Activated naive CD8-positive, alpha-beta T cell treated with anti-CD3 and anti-CD28 coated beads for 36 hours (primary cell): ENCODE results near the gene UBL4A. TPM values are rescaled to one million over a fixed set of nuclear protein-coding genes. Genes with fewer than 3 reads are reported as not detected.
A peak's percentile ranks its signal among the peaks of the same experiment; 100 is the strongest.

Source experiments
- DNase-seq: peaks from one replicate; pipeline ENCODE4 v3.0.0; 2021
- H3K27ac Mint-ChIP-seq: one replicate; pipeline ENCODE4 v1.8.0; 2022; ENCODE audit warnings: mild to moderate bottlenecking, moderate library complexity, mixed read lengths
- H3K27me3 Mint-ChIP-seq: one replicate; pipeline ENCODE4 v1.8.0; 2022; ENCODE audit warnings: mild to moderate bottlenecking, mixed read lengths
- H3K36me3 Mint-ChIP-seq: one replicate; pipeline ENCODE4 v1.8.0; 2021; ENCODE audit warnings: mild to moderate bottlenecking, mixed read lengths
- H3K4me1 Mint-ChIP-seq: one replicate; pipeline ENCODE4 v1.8.0; 2021; ENCODE audit warnings: mixed read lengths
- H3K4me3 Mint-ChIP-seq: one replicate; pipeline ENCODE4 v1.8.0; 2022; ENCODE audit warnings: mild to moderate bottlenecking, moderate library complexity, mixed read lengths
- H3K9me3 Mint-ChIP-seq: one replicate; pipeline ENCODE4 v1.8.0; 2022; ENCODE audit warnings: mixed read lengths
- total RNA-seq, 2 experiments: library from RNA; stranded (reverse); gene quantifications; one replicate each; pipeline ENCODE4 v1.2.3, GENCODE V29; 2021

UBL4A gene
- total RNA-seq, 2 experiments from 2014 or later = 53.2 to 54.7 TPM

DNA sequence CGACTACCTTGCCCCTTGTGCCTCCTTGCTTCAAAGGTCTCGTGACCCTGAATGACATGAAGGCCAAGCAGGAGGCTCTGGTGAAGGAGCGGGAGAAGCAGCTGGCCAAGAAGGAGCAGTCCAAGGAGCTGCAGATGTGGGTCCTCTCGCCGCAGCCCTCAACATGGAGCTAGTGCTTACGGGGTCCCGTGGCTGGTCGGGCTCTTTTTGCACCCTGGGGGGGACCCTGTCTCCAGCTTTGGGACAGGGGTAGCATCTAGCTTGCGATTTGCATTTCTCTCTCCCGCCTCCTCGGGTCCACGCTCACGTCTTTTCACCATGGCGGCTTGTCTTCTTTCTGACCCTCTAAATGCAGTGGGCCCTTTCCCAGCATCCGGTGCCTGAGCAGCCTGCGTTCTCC lies 40.6 kb downstream of the UBL4A start:
- Mint-ChIP-seq H3K27ac (no peak overlapping the region), H3K9me3 (no peaks in the 10 kb centered on the region), H3K4me3 (no peak overlapping the region), H3K4me1 (no peaks in the 10 kb centered on the region), H3K36me3 (no peaks in the 10 kb centered on the region), H3K27me3 (no peaks in the 10 kb centered on the region)
- no peak for DNase-seq

DNA sequence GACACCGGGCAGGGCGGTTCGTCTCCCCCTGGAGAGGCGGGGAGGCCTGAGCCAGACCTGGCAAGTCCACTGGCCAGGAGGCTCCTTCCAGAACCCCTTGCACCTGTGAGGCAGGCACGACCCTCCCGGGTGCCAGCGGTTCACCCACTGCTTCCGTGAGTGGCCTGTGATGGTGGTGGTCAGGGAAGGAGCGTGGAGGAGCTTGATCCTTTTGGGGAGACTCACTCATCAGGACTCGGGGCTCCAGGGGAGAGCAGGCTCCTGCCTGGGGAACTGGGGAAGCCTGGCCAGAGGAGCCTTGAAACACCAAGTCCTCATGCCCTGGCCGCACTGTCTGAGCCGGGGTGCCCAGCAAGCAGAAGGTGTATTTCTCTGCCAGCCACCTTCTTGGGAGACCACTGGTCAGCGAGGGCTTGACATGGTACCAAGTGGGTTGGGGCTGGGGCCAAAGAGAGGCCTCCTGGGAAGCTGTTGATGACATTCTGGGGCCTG lies 41.6 kb downstream of the UBL4A start:
- Mint-ChIP-seq H3K36me3 (no peaks in the 10 kb centered on the region), H3K27me3 (no peaks in the 10 kb centered on the region), H3K9me3 (no peaks in the 10 kb centered on the region), H3K27ac (peak overlapping the region; percentile 16), H3K4me3 (peak overlapping the region; percentile 57), H3K4me1 (peaks cover 4% of the 10 kb centered on the region)
- no peak for DNase-seq

DNA sequence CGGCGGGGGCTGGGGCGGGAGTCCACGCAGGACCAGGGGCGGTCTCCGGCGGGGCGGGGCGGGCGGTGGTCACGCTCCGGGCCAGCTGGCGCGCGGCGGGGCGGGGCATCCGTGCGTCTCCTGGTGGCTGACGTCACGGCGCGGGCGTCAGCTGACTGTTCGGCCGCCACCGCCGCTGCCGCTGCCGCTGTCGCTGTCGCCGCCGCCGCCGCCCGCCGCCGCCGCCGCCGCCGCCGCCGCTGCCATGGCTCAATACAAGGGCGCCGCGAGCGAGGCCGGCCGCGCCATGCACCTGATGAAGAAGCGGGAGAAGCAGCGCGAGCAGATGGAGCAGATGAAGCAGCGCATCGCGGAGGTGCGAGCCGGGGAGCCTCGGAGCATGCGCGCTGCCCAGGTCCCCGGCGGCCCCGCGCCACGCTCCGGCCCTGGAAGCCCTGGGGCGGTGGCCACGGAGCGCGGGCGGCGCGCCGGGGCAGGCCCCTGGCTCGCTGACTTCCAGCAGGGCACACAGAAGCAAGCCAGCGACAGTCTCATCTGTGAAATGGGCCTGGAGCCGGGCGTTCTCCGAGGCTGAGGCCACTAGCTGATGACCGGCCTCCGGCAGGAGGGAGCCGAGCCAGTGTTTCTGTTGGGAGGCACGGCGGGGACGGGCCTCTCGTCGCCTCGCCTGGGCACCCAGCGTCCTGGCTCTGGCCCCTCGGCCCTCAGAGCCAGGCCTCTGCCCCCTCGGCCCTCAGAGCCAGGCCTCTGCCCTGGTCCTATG lies 42.2 kb downstream of the UBL4A start, which contains the start of gene FAM50A:
Gene FAM50A, plus strand, starts transcription at position 150 of the 763 bp plus-strand sequence. Its CDS starts 95 bp downstream, at position 245.
- DNase-seq = peak; percentile 77
- Mint-ChIP-seq H3K4me1 (peaks cover 4% of the 10 kb centered on the region), H3K9me3 (no peaks in the 10 kb centered on the region), H3K36me3 (no peaks in the 10 kb centered on the region), H3K4me3 (peak within 1 kb of the TSS; percentile 76), H3K27ac (peak within 1 kb of the TSS; percentile 78), H3K27me3 (no peaks in the 10 kb centered on the region)

DNA sequence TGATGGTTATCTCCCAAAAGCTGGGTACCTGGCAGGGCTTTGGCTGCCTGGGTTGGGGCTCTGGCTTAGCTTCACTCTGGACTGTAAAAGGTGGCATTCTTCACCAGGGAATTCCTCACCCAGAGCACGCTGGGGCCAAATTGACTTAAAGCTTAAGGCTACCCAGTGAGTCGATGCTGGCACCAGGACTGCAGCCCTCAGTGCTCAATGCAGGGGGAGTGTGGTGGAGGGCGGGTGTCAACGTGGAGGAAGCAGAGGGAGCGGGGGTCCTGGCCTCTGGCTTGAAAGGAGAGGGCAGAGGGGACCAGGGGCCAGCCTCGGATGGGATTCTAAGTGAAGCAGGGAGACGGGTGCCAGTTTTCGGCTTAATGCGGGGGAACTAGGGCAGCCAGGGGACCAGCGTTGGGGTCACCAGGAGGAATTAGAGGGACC lies 42.9 kb downstream of the UBL4A start:
- Mint-ChIP-seq H3K9me3 (no peaks in the 10 kb centered on the region), H3K36me3 (no peaks in the 10 kb centered on the region), H3K4me3 (peak overlapping the region; percentile 76), H3K27ac (peak overlapping the region; percentile 78), H3K4me1 (peaks cover 8% of the 10 kb centered on the region), H3K27me3 (no peaks in the 10 kb centered on the region)
- no peak for DNase-seq

DNA sequence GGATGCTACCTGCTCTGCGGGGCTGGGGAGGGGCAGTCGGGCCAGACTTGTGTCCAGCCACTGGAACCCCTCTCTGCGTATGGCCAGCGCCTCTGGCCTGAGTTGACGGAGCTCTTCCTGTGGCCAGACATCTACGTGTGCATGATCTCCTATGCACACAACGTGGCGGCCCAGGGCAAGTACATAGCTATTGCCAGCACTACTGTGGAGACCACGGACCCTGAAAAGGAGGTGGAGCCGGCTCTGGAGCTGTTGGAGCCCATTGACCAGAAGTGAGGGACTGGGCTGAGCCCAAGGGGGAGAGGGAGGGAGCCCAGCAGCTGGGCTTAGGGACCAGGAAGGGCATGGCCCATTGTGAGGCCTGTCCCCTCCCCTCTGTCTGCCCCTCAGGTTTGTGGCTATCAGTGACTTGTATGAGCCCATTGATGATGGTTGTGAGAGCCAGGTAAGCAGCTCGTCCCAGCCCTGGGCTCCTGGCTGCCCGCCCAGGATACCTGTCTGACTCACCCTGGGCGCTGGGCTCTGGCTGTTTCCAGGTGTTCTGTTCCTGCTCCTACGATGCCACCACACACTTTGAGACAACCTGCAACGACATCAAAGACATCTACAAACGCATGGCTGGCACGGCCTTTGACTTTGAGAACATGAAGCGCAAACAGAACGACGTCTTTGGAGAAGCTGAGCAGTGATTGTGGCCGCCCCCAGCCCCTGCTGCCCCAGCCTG lies 44.3 kb downstream of the UBL4A start:
- no peaks in the 10 kb centered on the region for H3K27me3 Mint-ChIP-seq
- H3K9me3 Mint-ChIP-seq = no peaks in the 10 kb centered on the region
- H3K4me1 Mint-ChIP-seq = peaks cover 13% of the 10 kb centered on the region
- no peaks in the 10 kb centered on the region for H3K36me3 Mint-ChIP-seq
- DNase-seq = no peak
- no peak overlapping the region for H3K27ac Mint-ChIP-seq
- H3K4me3 Mint-ChIP-seq = no peak overlapping the region

DNA sequence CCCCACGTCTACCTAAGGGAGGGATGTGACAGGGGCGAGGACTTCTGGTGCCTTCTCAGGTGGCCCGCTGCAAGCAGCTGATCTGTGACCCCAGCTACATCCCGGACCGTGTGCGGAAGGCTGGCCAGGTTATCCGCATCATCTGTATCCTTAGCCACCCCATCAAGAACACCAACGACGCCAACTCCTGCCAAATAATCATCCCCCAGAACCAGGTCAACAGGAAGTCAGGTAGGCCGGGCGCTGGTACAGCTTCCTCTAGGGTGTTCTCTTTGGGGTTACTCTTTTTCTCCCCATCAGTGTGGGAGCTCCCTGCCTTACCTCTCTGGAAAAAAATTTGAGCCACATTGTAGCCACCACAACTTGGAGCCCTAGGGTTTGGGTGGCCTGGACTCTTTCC lies 44.9 kb downstream of the UBL4A start:
- H3K27me3 Mint-ChIP-seq = no peaks in the 10 kb centered on the region
- no peak overlapping the region for H3K4me3 Mint-ChIP-seq
- no peak overlapping the region for H3K27ac Mint-ChIP-seq
- no peaks in the 10 kb centered on the region for H3K9me3 Mint-ChIP-seq
- no peak for DNase-seq
- peaks cover 13% of the 10 kb centered on the region for H3K4me1 Mint-ChIP-seq
- no peaks in the 10 kb centered on the region for H3K36me3 Mint-ChIP-seq

DNA sequence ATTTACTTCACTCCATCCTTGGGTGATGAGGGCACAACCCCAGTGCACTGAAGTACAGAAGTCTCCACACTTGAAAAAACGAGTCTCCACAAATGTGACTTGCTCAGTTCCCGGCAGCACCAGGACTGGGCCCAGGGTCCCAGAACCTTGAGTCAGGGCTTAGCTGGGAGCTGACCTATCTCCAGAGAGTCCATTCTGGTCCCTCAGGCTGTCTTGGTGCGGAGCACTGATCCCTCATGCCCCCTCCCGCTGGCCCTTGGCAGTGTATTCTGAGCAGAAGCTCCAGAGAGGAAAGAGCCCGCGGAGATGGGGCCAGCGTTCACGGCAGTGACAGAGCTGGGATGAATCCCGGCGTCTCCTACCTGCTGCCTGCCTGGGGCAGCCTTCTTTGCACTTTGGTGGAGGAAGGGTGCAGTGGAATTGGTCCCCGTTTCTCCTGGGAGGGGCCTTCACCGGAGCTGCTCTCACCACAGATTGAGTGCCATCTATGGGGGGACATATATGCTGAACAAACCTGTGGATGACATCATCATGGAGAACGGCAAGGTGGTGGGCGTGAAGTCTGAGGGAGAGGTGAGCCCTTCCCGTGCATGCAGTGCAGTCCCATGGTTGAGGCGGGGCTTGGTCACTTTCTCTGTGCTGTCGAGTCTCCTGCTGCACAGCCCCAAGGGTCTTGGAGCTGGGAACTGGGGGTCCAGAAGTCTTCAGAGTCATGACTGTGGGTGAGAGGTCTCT lies 45.6 kb downstream of the UBL4A start:
- no peaks in the 10 kb centered on the region for H3K27me3 Mint-ChIP-seq
- H3K4me3 Mint-ChIP-seq = no peak overlapping the region
- H3K36me3 Mint-ChIP-seq = peaks cover 5% of the 10 kb centered on the region
- H3K9me3 Mint-ChIP-seq = no peaks in the 10 kb centered on the region
- H3K4me1 Mint-ChIP-seq = peaks cover 18% of the 10 kb centered on the region
- DNase-seq = no peak
- H3K27ac Mint-ChIP-seq = peak overlapping the region; percentile 42

DNA sequence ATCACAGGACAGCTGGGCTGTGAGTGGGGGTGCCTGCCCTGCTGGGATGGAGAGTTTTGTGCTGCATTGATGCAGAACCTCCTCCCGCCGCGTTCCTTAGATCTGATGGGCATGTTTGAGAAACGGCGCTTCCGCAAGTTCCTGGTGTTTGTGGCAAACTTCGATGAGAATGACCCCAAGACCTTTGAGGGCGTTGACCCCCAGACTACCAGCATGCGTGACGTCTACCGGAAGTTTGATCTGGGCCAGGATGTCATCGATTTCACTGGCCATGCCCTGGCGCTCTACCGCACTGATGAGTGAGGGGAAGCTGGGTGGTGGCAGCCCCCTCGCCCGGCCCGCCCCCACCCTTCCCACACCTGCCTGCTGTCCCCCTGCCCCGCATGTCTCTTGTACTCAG lies 46.6 kb downstream of the UBL4A start:
- H3K27ac Mint-ChIP-seq = no peak overlapping the region
- no peak for DNase-seq
- no peak overlapping the region for H3K4me3 Mint-ChIP-seq
- H3K36me3 Mint-ChIP-seq = peaks cover 5% of the 10 kb centered on the region
- peaks cover 18% of the 10 kb centered on the region for H3K4me1 Mint-ChIP-seq
- H3K9me3 Mint-ChIP-seq = no peaks in the 10 kb centered on the region
- H3K27me3 Mint-ChIP-seq = no peaks in the 10 kb centered on the region

DNA sequence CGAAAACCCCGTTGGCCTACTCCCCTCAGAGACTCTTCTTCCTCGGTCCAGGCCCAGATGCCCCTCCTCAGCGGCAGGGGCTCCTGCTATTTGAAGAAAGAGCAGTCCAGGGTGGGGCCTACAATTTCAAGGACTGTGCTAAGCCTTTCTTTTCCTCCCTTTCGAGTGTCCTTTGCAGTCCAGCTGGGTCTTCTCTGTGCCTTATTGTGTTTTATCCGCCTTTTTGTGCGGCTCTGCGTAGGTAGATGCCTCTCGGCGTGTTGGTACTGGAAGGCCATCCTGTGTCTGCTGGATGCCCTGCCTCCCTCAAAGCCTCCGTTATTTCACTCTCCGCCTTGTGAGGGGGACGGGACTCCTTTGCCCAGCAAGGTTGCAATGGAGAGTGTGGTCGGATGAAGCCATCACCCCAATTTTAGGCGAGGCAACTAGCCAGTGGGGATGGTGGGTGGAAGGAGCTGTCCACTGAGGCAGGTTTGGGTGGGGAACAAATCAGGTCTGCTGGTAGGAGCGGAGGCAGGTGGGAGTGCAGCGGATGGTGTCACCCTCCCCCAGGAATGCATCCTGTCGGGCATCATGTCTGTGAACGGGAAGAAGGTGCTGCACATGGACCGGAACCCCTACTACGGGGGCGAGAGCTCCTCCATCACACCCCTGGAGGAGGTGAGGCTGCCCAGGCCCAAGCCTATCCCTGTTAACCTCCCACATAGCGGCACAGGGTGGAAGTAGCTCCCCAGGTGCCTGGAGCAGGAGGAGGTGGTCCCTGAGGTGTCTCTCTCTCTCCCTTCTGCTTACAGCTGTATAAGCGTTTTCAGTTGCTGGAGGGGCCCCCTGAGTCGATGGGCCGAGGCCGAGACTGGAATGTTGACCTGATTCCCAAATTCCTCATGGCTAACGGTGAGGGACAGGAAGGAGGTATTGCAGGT lies 48.2 kb downstream of the UBL4A start:
- Mint-ChIP-seq H3K27ac (peak overlapping the region; percentile 81), H3K4me3 (peak overlapping the region; percentile 86), H3K9me3 (no peaks in the 10 kb centered on the region), H3K4me1 (peaks cover 18% of the 10 kb centered on the region), H3K36me3 (peaks cover 5% of the 10 kb centered on the region), H3K27me3 (no peaks in the 10 kb centered on the region)
- DNase-seq = no peak

DNA sequence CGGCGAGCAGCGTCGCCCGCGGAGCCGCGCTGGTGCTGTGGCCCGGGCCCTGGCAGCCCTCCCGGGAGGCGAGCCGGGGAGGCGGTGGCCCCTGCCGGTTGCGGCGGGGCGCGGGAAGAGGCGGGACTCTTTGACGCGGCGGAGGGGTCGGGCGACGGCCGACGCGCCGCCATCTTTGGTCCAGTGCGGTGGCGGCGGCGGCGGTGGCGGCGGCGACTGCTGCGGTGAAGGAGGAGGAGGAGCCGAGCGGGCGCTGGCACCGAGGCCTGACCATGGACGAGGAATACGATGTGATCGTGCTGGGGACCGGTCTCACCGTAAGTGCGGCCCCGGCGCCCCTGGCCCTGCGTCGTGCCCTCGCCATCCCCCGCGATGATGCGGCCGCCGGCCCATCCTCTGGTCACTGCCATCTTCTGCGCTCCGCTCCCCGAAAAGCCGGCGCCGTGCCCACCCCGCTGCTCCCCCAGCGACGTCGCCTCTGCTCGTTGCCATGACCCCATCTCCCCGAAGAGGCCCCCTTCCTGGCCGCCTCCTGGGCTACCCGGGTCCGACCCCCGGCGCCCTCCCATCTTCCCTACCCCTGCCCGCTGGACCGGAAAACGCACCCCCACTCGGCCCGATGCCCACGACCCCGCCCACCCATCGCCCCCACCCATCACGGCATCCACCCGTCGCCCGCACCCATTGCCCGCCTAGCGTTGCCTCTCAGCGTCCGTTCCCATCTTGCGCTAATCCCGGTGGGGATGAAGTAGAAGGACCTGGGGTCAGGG lies 49.2 kb downstream of the UBL4A start, which contains the start of gene GDI1:
Gene GDI1, plus strand, starts transcription at position 172 of the 770 bp plus-strand sequence. Its CDS starts 101 bp downstream, at position 273.
- H3K9me3 Mint-ChIP-seq = no peaks in the 10 kb centered on the region
- no peaks in the 10 kb centered on the region for H3K27me3 Mint-ChIP-seq
- peak; percentile 58 for DNase-seq
- peaks cover 18% of the 10 kb centered on the region for H3K4me1 Mint-ChIP-seq
- H3K4me3 Mint-ChIP-seq = peak within 1 kb of the TSS; percentile 86
- H3K27ac Mint-ChIP-seq = peak within 1 kb of the TSS; percentile 90
- H3K36me3 Mint-ChIP-seq = peaks cover 5% of the 10 kb centered on the region

DNA sequence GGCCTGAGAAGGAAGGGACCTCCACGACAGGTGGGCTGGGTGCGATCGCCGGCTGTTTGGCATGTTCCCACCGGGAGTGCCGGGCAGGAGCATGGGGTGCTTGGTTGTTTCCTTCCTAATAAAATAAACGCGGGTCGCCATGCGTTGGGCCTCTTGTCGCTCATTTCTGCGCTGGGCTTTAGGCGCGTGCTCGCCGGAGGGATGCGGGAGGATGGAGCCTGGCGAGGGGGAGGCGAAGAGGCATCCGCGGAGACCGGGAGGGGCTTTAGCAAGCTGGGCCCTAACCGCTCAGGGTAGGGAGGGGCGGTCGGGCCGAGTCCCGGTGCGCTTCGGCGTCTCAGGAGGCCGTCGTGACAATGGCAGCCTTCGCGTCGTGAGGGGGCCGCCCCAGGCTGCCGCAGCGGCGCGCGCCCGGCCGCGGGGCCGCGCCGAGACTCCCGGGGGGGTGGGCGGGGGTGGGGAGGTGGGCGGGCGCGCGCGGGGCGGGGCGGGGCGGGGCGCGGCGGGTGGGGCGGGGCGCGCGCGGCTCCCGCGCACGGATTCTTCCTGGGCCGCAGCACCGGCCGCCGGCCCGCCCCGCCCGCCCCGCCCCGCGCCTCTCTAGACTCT lies 49.9 kb downstream of the UBL4A start:
- peaks cover 5% of the 10 kb centered on the region for H3K36me3 Mint-ChIP-seq

DNA sequence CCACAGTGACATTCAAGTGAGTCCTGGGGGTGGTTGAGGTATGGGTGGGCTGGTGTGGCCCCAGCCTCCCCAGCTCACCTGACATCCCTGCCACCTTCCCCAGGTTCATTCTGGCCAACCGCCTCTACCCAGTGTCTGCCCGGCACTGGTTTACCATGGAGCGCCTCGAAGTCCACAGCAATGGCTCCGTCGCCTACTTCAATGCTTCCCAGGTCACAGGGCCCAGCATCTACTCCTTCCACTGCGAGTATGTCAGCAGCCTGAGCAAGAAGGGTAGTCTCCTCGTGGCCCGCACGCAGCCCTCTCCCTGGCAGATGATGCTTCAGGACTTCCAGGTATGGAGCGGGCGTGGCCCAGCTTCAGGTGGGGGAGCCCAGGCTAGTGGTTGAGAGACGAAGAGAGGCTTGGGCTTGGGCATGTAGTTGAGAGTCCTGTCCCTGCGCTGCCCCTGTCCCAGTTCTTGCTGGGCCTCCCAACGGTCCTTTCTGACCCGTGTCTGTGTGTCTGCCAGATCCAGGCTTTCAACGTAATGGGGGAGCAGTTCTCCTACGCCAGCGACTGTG lies 51.2 kb downstream of the UBL4A start:
- no peak for DNase-seq
- H3K36me3 Mint-ChIP-seq = peaks cover 5% of the 10 kb centered on the region
- peaks cover 19% of the 10 kb centered on the region for H3K4me1 Mint-ChIP-seq
- H3K27me3 Mint-ChIP-seq = no peaks in the 10 kb centered on the region
- no peak overlapping the region for H3K27ac Mint-ChIP-seq
- H3K9me3 Mint-ChIP-seq = no peaks in the 10 kb centered on the region
- H3K4me3 Mint-ChIP-seq = no peak overlapping the region

More for the DNA sequence above, 49.9 kb downstream of the UBL4A start:
- Mint-ChIP-seq H3K9me3 (no peaks in the 10 kb centered on the region), H3K4me3 (peak overlapping the region; percentile 79), H3K27ac (peak overlapping the region; percentile 90), H3K4me1 (peaks cover 18% of the 10 kb centered on the region), H3K27me3 (no peaks in the 10 kb centered on the region)
- DNase-seq = peak; percentile 58
